ENCODE results near the gene BMP6.

BMP6 gene

DNA sequence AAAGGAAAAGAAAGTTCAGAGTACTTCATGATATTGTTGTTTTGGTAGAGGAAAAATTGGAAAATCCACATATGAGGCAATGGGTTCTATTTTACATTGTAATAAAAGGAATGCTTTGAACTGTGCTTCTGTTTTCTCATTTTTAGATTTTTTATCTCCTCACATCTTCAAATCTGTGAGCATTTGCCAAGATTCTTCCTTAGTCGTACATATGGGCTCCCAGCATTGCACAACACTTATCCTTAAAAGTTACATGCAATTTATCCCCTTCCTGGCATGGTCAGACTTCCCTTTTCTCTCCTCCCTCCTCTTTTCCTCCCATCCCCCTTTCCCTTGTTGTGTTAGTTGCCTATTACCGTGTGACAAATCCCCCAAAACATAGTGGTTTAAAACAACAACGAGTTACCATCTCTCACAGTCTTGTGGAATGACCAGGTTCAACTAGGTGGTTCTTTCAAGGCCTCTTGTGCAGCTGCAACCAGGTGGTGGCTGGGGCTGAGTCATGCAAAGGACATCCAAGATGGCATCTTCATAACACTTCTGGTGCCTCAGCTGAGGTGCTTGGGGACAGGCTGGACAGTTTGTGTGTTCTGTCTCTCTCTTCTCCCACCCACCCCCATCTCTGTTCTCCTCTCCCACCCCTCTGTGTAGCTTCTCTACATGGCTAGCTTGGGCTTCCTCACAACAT is 116.0 kb downstream of the BMP6 start:
- DNase-seq: no peak

DNA sequence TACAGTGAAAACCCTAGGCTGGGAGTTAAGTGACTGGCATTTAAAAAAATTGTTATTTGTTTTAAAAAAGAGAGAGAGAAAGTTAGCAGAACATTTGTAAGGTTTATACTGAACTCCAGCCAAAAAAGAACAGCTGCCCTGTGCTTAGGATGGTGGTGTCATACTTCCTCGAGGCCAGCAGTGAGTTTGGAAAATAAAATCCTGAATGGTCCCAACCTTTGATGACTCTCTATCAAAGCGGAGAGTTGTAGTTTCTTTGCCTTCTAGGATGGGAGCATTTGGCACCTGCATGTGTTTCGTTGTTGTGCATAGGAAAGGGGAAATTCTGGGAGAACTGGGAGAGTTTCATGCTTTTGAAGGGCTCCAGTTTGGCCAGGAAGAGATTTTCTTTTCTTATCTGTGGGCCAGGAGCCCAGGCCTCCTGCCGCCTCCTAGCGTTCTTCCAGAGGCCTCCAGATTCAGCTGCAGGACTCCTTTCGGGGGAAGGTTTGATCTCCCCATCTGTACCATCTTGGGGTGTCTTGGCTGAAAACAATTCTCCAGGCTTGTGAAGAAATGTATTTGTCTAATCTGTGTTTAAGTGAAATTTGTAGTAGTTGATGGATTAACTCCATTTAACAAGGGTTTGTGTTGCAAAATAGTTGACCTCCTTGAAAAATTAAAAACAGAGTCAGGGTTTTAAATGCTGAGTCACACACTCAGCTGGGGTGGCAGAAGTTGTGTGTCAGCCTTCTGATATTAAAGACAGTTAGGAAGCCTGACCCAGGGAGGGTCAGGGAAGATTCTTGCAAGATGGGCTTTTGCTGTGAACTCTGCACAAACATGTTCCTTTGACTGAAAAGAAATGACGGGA is 121.3 kb downstream of the BMP6 start:
- no peak for DNase-seq

DNA sequence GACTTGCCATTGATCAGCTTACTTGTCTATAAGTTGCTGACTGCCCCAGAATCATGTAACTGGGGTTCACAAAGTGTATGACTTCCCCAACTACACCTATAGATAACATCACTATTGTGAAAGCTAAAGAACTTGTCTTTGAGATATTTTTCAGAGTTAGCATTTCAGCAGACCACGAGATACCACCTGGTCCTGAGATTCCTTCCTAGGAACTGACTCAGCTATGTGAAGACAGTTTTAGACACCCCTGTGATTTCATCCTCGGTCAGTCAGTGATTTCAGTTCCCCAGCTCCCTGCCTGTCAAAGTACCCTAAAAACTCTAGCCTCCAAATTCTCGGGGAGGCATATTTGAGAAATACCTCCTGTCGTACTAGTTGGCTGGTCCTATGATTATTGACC is 122.3 kb downstream of the BMP6 start:
- no peak for DNase-seq

DNA sequence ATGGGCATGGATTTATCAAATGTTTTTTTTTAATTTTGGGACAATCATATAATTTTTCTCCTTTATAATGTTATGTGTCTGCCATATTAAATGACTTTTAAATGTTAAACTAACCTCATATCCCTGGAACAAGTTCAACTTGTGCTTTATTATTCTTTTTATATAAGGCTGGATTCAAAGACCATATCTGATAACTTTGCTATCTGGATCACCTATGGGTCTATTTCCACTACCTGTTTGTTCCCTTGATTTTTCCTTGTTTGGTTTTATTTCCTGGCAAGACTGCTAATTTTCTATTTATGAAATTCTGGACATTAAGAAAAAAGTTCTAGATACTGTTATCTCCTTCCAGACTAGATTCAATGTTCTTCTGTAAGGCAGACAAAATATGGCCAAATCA is 125.9 kb downstream of the BMP6 start:
- DNase-seq: no peak

DNA sequence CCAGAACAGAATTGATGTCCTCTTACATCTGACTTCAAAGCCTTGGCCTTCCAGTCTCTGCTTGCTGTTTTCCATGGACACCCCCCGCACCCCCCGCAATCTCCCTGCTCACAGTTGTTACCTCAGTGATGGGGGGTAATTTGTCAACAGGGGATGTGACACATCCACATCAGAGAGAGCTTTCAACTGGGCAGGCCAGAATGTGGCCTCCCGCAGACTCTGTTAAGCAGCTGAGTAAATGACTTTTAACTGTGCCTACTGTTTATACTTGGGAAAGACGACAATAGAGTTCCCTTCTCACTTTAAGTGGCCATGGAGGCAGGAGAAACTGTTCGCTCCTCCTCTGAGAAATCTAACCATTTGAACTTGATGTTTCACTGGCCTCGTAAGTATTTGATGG is 133.7 kb downstream of the BMP6 start:
- no peak for DNase-seq

DNA sequence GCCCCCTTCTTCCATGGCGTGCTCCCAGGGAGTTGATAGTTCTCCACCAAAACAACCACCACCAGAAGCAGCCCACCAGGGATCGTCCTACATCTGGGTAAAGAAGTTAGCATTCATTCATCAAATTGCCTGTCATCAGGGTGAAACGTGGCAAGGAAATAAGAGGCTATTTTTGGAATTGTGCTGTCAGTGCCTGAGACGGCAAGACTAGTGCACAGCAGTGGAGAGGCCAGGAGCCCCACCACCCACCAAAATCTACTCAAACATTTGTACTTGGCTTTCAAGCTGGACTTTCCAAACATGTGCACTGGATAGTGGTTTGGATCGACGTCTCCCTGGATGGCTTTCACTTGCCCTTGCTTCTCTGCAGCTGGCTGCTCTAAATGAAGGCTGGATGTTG is 139.9 kb downstream of the BMP6 start:
- DNase-seq: no peak

DNA sequence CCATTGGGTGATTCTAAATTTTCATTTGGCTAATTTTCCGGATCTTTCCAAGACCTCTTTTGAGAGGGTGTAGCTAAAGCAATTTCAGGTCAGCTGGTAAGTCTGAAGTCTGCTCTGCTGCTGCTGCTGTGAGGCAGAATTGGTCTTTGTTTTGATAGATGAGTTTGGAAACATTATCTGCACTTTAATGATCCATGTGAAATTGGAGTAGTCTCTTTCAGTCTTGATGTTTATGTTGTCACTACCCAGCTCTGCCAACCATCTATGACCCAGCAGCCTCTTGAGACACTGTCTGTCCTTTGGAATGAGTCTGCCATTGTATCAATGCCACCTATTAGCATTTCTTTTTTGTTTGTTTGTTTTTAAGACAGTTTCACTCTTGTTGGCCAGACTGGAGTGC is 140.6 kb downstream of the BMP6 start:
- DNase-seq: no peak

DNA sequence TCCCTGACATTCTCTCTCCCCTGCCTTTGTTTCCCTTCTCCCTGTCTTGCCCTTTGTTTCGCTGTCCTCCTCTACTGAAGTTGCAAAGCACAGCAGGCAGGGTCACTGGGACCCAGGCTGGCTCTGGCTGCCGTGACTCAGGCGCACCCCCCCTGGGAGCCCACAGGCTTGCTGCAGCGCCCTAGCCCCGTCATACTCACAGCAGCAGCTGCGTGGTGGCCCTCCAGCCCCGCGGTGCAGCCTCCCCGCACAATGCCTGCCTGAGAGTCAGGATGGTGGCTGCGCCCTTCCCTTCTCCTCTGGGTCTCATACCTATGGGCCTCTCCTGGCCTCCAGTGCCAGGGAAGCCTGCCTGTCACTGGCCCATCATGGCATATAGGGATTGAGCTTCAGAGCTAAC is 143.0 kb downstream of the BMP6 start:
- DNase-seq: no peak

DNA sequence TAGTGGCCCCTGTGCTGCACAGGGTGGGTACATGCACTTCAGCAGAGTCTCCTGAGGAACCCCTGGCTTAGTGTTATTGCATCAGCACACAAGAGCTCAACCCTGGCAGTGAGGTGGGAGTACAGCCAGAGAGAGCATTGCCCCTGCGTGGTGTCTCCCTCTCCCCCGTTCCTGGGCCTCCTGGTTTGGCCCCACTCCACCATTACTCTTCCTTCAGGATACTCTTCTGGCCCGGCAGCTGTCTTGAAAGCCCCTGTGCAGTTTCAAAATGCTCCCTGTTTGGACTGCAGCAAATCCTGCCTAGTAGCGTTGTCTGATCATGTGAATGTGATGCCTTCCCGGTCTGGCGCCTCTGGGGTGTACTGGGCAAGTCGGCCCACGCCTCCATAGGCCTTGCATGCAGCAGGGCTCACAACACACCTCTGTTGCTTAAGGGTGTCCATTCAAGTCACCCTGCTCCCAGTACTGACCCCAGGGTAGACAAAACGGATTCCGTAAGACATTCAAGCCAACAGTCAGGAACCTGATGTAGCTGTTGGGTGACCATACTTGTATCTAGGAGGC is 152.6 kb downstream of the BMP6 start:
- no peak for DNase-seq

DNA sequence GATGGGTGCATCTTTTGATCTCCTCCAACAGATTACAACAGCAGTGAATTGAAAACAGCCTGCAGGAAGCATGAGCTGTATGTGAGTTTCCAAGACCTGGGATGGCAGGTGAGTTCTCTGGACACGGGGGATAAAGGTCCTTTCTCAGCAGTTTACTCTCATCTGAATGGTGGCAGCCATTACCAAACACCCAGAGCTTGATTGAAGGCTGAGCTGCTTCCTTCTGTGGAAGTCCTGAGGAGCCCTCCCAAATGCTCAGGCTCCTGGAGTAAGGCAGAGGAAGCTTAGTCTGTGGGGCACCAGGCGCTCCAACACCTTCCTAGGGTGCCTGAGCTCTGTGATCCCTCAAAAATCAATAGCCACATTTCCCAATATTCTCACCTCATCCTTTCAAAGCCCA is 153.1 kb downstream of the BMP6 start:
- DNase-seq: no peak

DNA sequence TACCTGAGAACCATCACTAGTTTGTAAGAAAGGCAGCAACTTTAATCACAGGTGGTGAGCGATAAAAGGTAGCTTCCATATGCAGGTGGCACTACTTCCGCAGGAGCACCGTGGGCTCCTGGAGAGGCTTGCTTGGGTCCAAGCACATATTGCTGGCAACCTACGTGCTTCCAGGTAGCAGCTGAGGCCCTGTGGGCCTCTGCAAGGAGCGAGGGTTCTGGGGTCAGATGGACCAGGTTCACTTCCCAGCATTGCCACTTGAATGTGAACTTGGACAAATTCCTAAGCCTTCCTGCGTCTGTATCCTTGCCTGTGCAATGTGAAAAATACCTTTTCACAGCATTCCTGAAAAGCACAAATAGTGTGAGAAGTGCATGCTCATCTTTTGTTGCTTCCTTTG is 153.7 kb downstream of the BMP6 start:
- DNase-seq: no peak

DNA sequence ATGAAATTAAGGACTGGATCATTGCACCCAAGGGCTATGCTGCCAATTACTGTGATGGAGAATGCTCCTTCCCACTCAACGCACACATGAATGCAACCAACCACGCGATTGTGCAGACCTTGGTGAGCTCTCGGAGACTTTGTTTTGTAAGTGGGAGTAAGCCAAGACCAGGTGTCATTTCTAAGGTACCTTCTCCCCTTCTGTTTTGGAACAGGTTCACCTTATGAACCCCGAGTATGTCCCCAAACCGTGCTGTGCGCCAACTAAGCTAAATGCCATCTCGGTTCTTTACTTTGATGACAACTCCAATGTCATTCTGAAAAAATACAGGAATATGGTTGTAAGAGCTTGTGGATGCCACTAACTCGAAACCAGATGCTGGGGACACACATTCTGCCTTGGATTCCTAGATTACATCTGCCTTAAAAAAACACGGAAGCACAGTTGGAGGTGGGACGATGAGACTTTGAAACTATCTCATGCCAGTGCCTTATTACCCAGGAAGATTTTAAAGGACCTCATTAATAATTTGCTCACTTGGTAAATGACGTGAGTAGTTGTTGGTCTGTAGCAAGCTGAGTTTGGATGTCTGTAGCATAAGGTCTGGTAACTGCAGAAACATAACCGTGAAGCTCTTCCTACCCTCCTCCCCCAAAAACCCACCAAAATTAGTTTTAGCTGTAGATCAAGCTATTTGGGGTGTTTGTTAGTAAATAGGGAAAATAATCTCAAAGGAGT is 154.2 kb downstream of the BMP6 start:
- no peak for DNase-seq

DNA sequence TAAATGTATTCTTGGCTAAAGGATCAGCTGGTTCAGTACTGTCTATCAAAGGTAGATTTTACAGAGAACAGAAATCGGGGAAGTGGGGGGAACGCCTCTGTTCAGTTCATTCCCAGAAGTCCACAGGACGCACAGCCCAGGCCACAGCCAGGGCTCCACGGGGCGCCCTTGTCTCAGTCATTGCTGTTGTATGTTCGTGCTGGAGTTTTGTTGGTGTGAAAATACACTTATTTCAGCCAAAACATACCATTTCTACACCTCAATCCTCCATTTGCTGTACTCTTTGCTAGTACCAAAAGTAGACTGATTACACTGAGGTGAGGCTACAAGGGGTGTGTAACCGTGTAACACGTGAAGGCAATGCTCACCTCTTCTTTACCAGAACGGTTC is 154.8 kb downstream of the BMP6 start:
- DNase-seq: no peak

DNA sequence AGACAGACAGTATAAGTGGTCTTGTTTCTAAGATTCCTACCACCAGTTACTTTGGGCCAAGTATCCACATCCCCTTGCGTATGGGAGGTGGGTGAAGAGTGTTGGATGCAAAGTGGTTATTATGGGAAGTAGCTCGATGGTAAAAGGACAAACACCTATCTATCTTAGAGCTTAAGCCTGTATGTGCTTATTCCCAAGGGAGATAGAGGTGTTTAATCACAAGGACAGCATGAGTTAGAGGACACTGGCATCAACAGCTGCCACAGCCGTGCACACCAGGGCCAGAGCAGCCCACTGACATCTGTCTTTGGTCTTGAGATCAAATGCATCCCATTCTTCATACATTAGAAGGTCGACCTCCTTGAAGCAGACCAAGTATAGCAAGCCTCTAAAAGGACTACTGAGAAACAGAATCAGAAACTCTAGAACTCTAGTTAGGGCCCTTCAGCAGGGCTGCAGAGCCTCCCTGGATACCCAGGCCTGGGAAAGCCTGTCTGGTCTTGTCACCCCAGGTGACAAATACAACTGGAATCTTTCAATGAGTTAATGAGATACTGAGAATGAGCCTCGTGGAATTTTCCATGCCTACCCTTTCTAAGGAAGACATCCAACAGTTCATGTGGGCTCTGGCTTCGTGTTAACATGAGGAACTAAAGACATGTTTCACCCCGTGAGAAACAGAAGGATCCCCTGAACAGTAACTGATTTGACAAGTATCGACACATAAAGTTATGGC is 156.0 kb downstream of the BMP6 start:
- no peak for DNase-seq

DNA sequence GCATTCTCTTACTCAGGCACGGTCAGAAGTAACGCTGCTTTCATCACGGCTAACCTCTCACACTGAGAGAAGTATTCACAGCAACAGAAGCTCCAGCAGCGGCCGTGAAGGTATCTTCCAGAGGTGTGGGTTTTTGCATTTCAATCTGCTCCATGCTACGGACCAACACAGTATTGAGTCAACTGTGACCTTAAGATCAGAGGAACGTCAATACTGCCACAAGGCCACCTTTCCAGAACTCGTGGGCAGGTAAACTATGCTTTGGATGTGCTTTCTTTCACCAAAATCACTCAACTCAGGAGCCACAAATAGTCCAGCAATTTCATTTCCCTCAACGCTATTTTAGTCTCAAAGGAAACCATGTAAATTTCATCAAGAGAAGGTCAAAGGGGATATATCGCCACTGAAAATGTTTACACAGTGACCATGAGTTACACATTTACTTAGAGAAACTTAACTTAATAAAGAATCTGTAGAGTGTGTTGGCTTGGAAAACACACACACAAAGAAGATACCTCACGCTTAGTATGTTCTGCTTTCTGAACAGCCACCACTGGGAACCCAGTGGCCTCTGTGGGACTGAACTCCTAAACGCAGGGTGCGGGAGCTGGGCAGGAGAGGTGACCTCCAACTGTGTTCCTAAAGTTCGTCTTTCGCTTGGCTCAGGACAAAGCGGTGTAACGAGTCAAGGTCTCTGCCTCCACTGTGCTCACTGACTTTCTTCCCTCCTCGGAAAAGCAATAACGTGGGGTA is 156.8 kb downstream of the BMP6 start:
- DNase-seq: no peak

DNA sequence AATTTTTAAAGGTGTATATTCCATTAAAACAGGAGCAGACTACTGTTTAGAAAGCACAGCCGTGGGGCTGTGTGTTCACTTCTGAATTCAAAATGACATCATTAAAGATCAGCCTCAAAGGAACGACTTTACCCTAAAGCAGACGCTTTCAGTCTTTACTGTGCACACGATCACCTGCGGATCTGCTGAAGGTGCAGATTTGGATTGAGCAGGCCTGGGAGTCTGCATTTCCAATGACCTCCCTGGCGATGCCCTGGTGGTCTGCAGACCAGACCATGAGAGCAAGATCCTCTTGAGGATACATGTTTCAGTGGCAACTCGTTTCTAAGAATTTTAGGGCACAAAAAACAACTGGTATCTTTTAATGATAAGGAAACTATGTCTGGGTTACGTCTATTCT is 157.5 kb downstream of the BMP6 start:
- DNase-seq: no peak

DNA sequence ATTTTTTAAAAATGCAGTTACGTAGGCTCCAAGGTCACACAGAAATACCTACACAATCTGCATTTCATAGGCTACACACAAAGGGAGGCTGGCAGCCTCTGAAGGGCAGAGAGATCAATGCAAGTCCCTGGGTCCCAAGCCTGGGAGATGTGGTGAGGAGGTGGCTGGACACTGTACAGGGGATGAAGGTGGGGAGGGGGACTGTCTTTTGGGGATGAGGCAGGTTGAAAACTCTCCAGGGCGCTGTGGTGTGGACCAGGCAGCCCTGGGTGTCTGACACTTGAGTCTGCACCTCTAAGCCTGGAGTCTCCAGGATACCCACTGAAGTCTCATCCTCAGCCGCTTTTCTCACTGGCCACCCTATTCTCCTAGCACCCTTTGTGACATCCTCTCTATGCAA is 160.2 kb downstream of the BMP6 start:
- DNase-seq: no peak

DNA sequence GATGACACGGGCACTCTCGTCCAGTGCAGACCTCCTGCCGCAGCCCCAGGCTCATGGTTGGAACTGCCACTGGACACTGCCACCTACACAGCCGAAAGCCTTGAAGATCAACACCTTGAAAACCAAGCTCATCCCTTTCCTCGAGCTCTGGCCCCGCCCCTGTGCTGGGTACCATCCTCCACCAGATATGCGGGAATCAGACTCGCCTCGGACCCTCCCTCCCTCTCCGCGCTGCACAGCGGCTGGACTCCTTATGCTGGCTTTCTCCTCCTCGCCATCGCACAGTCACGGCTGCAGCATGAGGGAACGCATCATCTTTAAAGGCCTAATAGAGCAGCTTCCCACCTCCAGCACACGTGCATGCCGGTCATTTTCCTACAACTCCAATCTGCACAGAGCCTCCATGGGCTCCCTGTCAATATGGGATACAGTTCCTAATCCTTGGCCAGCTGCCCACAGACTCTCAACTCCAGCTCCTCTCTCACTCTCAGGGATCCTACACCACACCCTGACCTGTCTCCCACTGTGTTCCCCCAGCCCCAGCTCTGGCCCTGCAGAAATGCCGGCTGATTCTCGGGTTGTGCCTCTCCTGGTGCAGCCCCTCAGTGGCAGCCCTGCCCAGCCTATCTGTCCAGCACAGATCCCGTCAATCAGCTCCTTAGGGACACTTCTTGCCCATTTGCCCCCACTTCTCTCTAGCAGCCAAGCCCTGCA is 161.5 kb downstream of the BMP6 start:
- DNase-seq: no peak

DNA sequence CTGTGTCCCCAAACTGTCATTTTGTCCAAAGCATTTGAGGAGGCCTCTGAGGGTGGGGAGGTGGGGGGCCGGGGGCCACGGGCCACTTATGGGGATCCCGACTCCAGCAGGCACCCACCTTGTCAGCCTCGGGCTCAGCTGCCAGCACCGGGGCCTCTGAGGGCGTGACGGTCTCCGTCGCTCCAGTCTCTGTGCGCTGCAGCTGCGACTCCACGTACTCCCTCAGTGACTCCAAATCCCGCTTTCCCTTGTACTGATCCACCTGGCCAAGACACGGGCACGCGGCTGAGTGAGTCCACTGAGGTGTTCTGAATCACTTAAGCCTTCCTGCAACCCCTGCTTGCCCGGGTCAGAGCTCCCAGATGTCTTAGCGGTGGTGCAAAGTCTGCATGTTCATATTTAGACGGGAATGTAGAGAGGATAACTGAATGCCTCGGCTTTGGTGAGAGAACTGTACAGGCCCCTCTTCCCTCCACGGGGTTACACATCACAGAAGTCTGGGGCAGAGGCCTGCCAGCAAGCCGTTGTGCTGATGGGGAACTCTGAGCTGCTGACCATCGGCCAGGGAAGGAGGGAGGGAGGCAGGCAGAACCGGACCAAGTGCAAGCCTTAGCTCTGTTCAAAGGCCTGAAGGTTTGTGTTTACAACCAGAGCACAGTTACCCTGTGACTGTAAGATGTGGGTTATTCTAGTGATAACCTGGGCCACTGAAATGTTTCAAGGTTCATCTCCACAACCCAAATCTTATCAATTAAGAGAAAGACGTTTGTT is 162.9 kb downstream of the BMP6 start:
- DNase-seq: no peak

DNA sequence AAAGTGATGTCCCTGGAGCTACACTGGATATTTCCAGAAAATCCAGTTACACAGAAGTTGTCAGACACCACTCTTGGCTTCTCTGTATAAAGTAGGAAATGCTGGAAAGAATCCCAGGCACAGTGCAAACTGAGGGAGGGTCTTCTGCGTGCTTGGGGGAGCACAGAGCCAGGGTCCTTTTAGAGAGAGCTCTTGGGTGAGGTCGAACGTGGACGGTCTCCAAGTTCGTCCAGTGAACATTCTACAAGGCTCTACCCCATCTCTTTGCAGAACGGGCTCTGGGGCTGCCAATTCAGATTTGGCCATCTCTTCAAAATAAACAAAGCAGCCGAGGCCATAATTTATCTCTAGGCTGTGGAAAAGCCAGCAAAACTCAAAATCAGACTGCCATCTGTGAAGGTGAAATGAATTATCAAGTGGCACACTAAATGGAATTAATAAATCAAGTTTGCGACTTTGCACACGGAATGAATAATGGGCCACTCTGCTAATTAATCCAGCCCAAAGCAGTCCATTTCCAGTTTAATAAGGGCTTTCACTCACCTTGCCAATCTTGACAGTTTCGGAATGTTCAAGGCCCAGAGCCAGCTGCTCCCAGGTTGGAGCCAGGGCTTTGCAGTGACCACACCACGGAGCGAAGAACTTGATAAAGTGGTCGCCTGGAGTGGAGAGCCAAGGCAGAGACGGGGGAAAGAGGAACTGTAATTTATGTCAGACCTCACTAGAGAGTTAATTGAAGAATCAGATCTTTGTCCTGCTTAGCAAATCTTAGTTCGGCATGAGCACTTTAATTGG is 165.4 kb downstream of the BMP6 start:
- no peak for DNase-seq
